Stimulated activated CD8-positive, alpha-beta memory T cell treated with anti-CD3 and anti-CD28 coated beads, Interleukin-2, amount 100 ng/mL, for 48 hours (primary cell): ENCODE results near the gene SLC12A4.
A peak's percentile ranks its signal among the peaks of the same experiment; 100 is the strongest.
"Not testable (repeated sequence)": the region's sequence is repeated elsewhere in the genome, so short reads cannot be mapped to it uniquely, and the experiment has no call there.

Source experiments
- DNase-seq, 2 donors: peaks; one replicate each; pipeline ENCODE4 v3.0.0-alpha.2; 2020; ENCODE audit warnings: low read depth in 2 of 2

The SLC12A4 gene

DNA sequence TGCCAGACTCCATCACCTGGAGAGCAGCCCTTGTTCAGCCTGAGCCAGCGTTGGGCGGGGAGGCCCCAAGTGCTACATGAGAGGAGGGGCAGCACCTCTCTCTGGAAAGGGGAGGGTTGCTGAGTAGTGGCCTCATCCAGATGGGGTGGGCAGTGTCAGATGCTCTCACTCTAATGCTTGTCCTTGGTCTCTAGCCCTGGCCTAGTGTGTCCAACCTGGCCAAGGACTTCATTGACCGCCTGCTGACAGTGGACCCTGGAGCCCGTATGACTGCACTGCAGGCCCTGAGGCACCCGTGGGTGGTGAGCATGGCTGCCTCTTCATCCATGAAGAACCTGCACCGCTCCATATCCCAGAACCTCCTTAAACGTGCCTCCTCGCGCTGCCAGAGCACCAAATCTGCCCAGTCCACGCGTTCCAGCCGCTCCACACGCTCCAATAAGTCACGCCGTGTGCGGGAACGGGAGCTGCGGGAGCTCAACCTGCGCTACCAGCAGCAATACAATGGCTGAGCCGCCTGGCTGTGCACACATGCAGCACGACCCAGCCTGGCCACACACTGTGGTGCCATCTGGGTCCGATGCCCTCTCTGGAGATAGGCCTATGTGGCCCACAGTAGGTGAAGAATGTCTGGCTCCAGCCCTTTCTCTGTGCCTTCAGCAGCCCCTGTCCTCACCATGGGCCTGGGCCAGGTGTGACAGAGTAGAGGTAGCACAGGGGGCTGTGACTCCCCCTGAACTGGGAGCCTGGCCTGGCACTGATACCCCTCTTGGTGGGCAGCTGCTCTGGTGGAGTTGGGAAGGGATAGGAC, 41.1 kb downstream of the SLC12A4 start:
- DNase-seq, result no peak

DNA sequence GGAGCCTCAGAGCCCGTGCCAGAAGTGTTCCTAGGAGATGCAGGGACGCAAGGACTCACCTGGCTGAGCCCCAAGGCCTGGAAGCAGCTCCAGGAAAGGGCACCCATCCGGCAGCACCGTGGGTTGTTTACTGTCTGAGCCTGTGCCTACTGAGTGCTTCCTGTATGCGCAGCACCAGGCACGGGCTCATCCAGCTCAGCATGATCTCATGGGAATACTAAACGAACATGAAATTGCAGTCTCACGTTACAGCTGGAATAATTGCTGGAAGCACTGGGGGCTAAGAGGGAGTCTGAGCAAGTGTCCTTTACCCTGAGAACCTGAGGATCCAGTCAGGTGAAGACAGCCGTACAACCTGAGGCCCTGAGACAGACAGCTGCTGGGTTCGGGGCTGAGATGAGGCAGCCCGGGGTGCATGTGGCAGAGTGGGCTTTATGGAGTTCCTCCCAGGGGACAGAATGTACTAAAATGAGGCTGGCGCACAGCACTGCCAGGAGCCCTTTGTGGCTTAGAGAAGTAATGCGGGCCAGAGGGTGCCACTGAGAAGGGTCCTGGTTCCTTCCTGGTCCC, 42.2 kb downstream of the SLC12A4 start:
- DNase-seq, result no peak

DNA sequence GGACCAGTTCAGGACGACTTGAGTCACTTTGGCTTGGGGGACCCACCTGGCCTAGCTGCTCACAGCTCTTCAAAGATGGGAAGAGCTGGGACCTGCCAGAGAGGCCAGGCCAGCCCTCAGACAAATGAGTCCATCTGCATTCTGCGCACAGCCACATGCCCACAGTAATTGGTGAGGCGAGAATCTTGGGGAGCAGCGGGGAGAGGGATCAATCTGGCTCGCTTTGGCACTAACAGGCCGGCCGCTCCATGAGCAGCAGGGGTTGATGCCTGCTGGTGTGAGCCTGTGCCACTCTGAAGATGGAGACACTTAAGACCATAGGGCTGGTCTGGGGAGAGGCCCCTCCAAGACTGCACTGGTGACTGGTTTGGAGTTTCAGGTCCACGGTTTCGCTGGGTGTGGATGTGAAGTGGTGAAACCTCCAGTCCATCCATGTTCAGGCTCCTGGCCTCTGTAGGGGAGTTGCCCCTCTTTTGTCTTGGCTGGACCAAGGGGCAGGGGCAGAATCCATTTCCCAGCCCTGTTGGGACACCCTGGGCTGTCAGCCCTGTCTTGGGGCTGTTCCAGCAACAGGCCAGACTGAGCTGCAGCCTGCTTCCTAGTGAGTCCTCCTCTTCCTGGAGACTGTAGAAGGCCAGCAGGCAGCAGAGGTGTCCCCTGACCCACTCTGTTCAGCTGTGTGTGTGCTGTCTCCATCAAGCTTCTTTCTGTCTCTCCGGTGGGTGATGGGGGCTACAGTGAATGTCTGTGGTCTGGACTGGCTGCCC, 44.1 kb downstream of the SLC12A4 start:
- no peak for DNase-seq

DNA sequence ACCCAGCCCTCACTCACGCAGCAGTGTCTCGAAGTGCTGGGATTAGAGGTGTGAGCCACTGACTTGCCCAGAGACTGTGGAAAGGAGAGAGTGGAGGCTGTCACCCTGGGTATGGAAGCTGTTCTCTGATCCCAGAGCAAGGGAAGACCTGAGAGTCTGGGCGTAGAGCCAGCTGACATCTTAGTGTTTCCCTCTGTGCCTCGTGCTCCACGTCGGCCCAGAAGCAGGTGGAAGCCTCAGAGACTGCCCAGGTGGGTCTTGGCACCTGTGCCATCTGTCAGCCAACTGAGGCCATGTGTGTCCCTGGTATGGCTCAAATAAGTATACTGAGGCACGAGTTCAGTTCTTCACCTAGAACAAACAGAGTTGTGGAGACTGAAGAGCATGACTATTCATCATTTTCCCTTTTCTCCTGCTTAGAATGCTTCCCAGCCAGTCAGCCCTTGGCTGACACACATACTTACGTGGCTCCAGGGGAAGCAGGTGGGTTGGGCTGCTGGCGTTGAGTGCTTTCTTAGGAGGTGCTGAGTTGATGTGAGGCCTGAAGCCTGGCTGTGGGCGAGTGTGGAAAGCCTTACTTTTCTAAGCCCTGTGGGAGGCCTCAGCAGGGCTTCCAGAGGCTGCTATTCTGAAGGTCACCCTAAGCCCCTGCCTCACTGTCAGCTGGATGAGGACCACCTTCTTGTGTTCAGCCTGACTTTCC, 44.9 kb downstream of the SLC12A4 start:
- no peak for DNase-seq

DNA sequence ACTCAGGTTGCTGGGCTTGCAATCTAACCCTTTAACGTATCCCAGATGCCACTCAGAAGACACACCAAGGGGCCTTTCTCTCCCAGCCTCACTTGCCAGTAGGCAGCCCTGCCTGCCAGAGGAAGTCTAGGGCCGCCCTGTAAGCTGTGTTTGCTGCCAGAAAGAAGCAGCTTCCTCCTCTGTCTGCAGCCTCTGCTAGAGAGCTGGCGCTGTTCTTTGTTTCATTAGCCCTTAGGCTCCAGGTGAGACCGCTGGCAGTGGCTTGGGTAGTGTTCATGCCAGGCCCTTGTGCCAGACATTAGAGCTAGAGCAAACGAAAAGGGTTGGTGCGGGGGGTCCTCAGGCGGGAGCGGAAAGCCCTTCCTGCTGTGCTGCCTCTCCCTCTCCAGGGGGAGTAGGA, 45.7 kb downstream of the SLC12A4 start:
- DNase-seq, result no peak

DNA sequence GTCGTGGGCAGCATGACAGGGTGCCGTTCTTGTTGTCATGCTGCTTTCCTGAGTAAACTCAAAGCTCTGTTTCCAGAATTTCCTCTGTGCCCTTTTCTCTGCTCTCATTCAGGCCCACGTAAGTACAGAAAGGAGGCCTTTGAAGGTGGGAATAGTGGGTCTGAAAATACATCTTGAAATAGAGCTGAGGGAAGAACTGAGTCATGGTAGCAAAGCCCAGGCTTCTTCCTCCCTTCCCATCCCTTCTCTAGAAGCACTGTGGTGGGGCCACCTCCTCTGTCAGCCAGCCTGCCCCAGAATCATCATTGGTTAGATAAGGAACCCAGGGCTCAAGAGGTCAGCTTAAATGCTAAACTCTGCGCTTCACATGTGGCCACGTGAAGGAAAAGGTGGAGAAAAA, 46.2 kb downstream of the SLC12A4 start:
- no peak for DNase-seq

DNA sequence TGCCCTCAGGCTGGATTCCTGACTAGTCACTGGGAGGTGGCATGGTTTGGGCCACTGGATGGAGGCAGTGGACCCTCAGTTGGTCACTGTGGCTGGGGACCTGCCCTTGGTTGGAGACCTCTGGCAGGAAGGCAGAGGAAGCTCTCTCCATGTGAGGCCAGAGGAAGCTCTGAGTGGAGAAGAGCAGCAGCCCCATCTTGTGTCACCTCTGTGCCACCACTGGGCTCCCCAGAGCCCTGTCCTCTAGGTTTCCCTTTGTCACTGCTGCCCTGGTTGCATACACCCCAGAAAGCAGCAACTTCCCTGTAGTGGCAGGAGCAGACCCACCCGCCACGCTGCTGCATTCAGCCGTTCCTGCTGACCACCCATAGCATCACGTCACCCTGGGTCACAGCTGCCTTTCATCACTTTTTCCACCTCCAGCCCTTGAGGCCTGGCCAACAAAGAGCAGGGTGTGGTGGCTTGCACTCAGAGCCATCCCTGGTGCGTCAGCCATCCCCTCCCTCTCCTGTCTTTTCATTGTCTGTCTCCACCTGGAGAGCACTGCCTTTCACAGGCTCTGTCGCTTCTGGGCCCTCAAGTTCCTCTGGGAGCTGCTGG, 48.7 kb downstream of the SLC12A4 start:
- DNase-seq, result no peak

DNA sequence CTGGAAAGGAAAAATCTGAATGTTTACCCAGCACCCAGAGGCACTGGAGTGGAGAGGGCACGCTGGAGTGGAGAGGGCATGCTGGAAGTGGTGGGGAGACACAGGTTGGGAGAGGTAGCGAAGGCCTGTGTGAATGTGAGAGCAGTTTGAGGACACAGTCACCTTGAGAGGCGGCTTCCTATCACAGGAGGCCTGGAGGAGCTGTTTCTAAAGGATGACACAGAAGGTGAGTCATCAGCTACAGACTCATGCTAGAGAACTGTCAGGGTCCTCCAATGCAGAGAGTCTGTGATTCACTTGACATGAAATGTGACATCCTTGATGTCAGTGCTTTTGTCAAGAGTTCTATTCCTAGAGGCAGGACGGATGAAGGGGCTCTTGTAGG, 50.6 kb downstream of the SLC12A4 start:
- DNase-seq, result peak in 1 of 2 donors; percentile 24

DNA sequence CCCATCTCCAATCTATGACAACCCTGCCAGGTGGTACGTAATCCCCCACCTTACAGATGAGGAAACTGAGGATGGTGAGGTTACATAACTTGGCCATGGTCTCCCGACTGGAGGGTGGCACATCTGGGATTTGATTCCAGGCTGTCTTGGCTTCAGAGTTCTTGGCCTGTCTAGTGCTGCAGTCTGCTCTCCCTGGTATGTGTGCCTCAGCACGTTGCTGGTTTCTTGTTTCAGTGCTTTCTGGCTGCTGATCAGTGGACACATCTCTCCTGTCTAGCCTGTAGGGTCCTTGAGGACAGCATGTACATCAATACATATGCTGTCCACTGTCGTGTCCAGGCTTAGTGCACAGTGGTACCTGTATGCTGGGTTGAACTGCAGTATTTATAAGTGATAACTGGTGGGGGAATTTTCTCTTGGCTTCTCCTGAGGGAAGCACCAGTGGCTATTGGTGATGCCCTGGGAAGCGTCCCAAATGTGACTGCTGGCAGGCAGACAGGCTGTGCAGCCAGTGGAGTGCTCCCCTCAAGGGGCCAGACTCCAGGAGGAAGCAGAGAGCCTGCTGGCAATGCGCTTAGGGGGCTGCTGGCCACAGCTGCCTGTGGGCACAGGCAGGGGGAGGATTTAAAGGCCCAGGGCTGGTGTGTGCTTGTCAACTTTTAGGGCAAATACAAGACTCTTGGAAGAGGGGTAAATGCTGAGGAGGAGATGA, 51.1 kb downstream of the SLC12A4 start:
- no peak for DNase-seq

DNA sequence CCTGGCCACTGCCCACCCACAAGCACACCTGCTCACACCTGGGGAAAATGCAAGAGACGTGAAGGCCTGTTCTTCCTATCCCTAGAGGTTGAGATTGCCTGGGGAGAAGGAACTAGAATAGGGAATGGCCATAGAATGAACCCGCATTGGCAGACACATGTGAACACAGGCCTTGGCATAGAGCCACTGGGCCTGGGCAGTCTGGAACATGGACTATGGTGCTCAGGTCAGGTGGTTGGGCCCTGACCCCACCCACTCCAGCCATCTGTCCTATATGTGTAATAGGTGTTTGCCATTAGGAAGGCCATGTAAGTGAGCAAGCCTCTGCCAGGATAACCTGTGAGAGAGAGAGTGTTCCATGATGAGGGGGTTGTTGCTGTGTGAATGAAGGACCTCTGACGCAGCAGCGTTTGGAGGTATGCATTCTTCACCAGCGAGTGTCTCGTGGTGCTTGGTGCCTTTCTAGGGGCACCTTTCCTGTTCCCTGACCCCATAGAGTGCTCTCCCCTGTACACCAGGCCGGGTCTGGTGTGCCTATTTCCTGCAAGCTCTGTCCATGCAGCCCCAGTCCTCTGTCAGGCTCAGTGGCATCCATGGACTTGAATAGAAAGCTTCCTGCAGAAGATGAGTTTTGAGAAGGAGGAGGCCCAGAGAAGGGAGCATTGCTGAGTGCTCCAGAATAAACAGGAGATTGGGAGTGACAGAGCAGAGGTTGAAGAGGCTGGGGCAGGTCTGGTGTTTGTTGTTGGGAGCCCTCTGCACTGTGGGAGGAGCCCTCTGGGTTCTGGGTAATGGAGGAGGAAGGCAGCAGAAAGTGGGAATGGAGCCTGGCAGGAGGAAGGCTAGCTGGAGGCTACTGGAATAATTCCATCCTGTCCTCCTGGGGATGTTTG, 52.4 kb downstream of the SLC12A4 start:
- no peak for DNase-seq

DNA sequence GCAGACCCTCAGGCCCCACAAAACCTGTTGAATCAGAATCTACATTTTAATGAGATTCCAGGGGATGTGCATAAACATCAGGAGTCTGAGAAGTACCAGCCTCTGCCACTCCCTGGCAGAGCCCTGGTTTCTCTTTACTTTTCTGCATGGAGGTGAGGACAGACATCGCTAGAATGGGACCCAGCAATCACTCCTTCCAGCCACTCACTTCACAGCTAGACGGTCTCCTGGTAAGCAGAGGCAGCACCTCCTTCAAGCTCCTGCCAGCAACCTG, 53.0 kb downstream of the SLC12A4 start:
- not testable (repeated sequence) for DNase-seq

DNA sequence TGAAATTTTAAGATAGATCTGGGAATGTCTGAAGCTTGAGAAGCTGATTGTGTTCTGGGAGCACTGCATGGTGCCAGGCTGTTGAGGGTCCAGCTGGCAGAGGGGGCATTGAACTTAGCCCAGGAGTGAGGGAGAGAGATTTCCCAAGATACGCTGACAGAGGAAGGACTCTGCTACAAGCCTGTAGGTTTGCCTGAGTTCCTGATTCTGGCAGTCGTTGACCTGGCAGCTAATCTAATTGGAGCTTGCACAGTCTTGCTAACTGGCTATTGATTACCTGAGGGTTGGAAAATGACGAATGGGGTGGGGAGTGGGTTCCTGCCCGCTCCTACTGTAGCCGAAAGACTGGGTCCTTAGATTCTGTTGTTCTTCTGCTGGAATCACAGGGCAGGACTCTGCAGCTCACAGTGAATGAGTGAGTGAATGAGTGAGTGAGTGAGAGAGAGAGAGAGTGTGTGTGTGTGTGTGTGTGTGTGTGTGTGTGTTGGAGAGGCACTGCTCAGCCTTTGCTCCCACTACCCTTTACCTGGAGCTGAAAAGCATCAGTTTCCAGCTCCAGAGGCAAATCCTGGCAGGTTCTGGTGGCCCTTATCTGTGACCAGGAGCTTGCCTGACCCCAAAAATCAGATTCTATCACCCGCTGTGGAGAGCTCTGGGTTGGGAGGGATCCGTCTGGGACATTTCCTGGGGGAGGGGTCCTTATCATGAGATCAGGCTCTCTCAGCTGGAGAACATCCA, 53.5 kb downstream of the SLC12A4 start:
- no peak for DNase-seq

DNA sequence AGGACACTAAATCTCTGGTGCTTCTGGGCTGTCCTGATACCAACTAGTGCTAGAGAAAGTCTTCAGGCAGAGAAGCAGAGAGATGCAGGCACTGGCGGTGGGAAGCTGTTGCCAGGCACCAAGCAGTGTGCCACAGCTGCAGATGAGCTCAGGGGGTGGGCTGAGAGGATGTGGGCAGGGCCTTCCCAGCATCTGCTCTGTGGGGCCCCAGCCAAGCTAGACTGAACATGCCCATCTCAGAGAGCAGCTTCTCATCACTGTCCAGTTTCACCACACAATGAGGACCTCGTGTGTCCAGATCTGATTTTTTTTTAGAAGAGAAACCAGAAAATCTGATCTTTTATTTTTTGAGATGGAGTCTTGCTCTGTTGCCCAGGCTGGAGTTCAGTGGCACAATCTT, 58.3 kb downstream of the SLC12A4 start:
- DNase-seq, result peak in 1 of 2 donors; percentile 24

DNA sequence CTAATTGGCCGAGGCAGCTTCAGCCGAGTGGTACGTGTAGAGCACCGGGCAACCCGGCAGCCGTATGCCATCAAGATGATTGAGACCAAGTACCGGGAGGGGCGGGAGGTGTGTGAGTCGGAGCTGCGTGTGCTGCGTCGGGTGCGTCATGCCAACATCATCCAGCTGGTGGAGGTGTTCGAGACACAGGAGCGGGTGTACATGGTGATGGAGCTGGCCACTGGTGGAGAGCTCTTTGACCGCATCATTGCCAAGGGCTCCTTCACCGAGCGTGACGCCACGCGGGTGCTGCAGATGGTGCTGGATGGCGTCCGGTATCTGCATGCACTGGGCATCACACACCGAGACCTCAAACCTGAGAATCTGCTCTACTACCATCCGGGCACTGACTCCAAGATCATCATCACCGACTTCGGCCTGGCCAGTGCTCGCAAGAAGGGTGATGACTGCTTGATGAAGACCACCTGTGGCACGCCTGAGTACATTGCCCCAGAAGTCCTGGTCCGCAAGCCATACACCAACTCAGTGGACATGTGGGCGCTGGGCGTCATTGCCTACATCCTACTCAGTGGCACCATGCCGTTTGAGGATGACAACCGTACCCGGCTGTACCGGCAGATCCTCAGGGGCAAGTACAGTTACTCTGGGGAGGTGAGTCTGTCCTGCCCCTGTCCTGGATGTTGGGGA, 59.2 kb downstream of the SLC12A4 start:
- no peak for DNase-seq

DNA sequence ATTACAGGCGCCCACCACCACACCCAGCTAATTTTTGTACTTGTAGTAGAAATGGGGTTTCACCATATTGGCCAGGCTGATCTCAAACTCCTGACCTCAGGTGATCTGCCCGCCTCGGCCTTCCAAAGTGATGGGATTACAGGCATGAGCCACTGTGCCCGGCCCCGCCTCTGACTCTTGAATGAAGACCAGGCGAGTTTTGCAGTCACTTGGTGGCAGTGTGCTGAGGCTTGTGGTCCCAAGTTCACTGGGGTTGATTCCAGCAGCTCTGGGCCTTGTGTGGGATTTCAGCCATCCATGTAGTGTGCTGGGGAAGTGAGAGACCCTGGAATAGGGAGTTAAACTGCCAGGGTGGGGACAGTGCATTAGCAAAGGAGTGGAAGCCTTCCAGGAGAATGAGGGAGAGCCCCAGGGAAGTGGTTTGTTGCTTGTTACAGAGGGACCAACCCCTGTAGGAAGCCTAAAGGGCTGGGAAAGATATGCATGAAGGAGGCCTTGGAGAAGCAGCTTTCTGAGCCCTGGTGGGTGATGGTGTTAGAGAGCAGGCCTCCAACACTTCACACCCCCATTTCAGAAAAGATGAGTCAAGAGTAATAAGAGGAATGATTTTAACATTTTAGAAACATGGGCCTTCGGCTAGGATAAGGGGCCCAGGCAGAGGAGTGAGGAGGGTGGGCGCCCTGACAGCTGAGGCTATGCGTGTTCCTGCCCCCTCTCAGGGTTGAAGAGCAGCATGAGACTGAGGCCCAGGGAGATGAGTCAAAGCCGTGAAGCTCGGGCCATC, 60.8 kb downstream of the SLC12A4 start:
- DNase-seq, result no peak

DNA sequence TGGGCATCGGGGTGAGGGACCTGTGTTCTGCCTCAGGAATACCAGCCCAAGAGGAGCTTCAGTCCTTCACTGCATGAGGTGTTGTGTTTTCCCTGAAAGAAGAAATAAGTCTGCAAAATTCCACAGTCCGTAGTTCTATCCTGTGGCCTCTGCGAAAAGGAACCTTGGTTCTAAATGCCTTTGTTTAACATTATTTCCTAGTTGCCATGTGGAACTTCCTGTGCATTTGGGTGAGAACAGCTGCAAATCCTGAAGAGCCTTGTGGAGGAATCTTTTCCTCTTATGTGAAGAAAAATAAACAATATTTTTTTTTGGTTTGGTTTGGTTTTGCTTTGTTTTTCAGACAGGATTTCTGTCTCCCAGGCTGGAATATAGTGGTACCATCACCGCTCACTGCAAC, 65.6 kb downstream of the SLC12A4 start:
- no peak for DNase-seq

DNA sequence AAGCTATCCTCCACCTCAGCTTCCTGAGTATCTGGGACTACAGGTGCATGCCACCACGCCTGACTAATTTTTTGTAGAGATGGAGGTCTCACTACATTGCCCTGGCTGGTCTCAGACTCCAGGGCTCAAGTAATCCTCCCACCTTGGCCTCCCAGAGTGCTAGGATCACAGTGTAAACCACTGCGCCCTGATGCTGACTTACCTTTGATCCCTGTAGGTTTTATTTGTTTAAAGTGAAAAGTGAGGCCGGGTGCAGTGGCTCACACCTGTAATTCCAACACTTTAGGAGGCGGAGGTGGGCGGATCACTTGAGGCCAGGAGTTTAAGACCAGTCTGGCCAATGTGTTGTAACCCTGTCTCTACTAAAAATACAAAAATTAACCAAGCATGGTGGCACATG, 66.7 kb downstream of the SLC12A4 start:
- no peak for DNase-seq

DNA sequence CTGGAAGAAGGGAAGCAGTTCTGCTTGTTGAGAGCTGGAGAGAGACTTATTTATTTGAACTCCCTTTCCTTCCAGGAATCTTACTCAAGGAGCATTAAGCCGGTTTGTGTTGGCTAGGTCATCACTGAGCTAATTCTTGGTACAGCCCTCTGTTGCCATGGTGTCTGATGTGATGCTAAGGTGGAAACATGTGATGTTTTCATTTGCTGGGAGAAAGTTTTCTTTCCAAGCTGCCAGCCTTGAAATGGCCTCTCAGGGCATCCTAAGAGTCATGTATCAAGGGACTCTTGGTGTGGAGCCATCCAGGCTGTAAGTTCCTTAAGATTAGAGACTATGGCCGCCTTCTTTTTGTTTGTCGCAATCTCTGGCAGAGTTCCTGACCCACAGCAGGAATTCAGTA, 71.2 kb downstream of the SLC12A4 start:
- DNase-seq, result no peak
